ENCODE results near the gene GJC1.
"Not testable (repeated sequence)": the region's sequence is repeated elsewhere in the genome, so short reads cannot be mapped to it uniquely, and the experiment has no call there.

Gene GJC1

DNA sequence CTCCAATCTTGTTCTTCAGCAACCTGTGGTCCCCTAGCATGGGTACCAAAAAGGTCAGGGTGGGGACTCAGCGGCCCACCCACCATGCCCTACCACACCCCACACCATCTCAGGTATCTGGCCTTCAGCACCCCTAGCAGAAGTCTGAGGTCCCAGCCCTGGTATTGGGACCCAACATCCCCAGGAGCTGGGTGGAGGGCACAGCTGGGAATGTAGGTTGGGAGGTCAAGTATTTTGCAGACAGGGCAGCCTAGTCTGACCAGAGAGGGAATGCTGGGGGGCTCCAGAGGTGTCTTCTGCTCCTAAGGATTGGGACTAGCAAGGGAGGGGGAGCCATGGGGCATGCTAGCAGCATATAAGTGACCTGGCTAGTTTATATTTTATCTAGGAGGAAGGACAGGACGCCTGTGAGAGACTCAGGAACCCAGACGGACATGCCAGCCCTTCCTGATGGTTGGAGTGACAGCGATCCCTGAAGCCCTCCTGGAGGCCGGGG, 72.1 kb downstream of the GJC1 start:
- DNase-seq: no peak

DNA sequence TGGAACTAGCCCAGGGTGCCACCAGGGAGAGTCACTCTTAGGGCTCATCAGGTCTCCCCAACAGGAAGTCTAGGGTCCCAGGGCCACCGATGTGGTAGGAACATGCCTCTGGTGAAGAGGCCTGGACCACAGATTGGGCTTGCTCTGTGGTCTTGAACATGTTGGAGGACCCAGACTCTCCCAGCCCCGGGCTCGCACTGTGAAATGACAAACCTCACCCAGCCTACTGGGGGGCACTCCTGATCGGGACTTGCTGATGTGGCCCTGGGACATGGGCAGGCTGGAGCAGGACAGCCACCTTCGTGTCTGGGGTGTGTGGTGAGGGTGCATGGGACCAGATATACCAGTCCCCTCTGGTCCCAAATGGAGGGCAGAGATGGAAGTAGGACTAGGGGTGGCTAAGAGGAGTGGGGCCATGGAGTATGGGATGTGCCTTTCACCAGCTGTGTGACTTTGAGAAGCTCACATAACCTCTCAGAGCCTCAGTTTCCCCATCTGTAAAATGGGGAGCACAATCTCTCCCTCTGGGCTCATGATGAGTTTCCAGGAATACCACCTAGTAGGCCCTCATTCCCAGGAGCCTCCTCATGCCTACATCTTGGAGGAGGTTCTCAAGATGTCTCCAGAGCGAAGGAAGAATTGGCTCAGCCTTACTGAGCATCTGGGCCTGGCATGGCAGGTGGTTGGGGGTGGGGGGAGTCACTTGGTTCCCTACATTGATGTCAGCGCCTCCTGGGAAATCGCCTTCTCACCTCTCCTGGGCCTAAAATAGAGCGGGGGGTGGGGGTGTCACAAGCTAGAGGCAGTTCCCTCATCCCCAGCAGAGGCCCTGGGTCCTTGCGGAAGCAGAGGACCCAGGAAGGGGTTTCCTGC, 72.8 kb downstream of the GJC1 start:
- no peak for DNase-seq

DNA sequence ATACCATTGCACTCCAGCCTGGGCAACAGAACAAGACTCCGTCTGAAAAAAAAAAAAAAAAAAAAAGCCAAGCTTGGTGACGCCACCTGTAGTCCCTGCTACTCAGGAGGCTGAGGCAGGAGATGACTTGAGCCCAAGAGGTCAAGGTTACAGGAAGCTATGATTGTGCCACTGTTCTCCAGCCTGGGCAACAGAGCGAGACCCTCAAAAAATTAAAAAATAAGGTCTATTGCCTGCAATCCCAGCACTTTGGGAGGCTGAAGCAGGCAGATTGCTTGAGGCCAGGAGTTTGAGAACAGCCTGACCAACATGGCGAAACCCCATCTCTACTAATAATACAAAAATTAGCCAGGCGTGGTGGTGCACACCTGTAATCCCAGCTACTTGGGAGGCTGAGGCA, 74.9 kb downstream of the GJC1 start:
- not testable (repeated sequence) for DNase-seq

DNA sequence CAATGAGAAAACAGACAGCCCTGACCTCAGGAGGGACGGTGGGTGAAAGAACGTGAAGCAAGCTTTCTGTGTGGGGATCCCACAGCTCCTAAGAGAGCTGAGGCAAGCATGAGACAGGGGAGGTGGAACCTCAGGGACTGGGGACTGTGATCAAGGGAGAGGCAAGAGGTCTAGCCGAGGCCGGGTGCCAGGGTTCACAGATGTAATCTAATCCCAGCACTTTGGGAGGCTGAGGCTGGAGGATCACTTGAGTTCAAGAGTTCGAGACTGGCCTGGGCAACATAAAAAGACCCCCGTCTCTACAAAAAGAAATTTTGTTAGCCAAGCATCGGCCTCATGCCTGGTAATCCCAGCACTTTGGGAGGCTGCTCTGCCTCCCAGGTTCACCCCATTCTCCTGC, 75.8 kb downstream of the GJC1 start:
- no peak for DNase-seq

DNA sequence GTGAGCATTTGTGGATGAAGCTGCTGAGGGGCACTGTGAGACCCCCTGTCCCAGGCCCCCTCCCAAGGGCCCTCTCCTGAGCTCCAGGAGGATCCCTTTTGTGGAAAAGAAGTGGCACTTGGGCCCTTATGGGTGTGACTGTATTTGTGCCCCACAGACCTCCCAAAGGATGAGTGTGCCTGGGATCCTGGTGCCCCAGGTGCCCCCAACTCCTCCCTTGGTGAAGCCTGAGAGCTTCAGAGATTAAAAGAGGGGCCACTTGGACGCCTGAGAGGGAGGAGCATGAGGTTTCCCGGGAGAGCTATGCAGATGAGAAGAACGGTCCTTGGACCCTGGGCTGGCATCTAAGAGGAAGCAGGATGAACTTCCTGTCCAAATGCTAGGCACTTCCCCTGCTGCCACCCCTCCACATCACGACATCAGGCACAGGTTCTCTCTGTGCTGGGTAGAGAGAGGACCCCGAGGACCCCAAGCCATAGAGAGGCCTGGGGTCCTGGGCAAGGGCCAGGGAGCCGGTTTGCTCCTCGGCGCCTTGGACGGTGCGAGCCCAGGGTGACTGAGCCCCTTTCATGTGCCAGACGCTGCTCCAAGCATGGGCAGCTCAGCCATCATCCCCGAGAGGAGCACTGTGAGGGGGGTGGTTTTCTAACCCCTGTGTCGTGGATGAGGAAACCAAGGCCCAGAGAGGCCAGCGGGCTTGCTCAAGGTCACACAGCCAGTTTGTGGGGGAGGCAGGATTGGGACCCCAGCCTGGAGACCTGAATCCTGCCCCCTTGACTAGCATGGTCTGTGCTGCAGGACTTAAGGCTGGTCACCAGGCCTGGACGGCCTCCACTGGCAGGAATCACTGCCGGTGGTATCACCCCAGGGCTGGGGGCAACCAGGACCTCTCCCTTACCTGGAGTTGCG, 76.9 kb downstream of the GJC1 start:
- DNase-seq: no peak

DNA sequence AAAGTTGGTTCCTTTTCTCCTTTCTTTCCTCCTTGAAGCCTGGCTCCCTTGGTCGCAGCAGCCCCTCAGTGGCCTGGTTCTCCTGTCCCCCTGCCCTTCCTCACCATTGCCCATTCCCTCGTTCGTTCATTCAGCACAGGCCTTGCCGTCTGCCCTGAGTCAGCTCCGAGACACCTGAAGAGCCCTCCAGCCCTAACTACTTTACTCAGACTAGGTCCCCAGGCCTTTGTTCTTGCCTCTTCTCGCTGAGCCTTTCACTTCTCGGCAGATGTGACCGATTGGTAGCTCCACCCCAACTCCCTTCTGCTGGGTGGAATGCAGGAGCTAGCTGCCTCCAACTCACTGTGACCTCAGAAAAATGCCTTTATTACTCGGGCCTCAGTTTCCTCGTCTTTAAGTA, 78.3 kb downstream of the GJC1 start:
- no peak for DNase-seq

DNA sequence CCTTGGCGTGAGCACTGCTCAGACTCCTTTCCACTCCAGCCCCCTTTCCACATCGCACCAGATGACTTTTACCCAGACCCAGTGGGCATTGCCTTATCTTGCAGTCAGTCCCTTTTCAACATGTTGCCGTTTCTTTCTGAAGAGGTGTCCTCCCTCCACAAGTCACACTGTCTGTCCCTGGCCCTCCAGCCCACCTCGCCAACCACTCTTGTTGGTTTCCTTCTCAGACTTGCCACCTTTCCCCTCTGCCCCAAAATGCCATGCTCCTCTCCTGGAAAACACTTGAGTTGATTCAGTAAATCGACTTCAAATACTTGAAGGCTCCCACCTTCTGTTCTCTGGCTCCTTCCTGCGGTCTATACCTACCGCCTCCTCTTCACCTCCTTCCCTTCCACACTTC, 78.8 kb downstream of the GJC1 start:
- no peak for DNase-seq

DNA sequence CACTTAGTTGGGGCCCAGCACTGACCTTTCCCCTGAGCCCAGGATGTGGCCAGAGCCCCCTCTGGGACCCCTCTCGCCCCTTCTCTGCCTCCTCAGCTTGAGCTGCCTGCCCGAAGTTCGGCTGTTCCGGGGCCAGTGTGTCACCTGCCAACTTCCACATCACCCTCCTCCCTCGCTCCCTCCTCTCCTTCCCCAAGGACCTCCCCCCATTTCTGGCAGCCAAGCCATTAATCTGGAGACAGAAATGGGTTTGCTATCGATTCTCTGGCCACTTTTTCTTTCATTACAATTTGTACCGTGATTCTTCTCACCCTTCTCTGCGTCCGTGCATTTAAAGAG, 80.1 kb downstream of the GJC1 start:
- no peak for DNase-seq

DNA sequence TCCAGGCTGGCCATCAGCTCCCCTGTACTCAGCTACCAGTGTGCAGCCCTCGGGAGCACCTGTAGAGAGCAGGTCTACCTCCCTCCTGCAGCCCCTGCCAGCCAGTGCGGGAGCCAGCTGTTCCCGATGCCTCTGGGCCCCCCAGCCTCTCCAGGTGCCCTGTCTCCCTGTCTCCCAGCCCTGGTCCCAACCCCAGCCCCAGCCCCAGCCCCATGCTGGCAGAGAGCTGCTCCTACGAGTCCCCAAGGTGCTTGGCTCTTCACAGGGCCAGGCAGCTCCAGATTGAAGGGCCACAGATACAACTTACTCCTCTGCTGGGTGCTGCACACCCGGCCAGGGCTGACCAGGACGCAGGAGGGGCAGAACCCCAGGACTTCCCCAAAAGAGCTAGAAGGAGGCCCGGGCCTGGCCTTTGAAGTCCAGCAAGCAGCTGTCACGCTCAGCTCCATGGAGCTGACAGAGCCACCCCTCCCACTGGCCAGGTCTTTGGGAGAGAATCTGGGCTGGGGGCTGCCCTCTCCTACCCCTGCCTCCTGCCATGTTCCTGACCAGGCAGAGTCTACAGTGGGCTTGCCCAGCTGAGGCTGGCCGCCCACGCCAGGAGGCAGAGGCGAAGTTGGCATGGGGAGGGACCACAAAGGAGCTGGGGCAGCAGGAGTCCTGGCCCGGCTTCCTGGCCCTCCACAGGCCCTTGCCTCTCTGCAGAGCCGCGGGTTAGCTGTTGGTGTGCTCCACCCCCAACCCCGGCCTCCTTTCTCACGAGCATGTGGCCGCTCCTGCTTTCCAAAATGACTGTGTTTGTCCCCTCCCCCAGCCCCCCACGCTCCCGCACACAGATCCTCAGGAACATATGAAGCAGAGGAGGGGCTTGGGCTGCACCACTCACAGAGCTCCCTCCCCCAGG, 80.8 kb downstream of the GJC1 start:
- DNase-seq: no peak
